Measurements from ENCODE around the gene ARHGAP23.

ARHGAP23 gene, protein sequence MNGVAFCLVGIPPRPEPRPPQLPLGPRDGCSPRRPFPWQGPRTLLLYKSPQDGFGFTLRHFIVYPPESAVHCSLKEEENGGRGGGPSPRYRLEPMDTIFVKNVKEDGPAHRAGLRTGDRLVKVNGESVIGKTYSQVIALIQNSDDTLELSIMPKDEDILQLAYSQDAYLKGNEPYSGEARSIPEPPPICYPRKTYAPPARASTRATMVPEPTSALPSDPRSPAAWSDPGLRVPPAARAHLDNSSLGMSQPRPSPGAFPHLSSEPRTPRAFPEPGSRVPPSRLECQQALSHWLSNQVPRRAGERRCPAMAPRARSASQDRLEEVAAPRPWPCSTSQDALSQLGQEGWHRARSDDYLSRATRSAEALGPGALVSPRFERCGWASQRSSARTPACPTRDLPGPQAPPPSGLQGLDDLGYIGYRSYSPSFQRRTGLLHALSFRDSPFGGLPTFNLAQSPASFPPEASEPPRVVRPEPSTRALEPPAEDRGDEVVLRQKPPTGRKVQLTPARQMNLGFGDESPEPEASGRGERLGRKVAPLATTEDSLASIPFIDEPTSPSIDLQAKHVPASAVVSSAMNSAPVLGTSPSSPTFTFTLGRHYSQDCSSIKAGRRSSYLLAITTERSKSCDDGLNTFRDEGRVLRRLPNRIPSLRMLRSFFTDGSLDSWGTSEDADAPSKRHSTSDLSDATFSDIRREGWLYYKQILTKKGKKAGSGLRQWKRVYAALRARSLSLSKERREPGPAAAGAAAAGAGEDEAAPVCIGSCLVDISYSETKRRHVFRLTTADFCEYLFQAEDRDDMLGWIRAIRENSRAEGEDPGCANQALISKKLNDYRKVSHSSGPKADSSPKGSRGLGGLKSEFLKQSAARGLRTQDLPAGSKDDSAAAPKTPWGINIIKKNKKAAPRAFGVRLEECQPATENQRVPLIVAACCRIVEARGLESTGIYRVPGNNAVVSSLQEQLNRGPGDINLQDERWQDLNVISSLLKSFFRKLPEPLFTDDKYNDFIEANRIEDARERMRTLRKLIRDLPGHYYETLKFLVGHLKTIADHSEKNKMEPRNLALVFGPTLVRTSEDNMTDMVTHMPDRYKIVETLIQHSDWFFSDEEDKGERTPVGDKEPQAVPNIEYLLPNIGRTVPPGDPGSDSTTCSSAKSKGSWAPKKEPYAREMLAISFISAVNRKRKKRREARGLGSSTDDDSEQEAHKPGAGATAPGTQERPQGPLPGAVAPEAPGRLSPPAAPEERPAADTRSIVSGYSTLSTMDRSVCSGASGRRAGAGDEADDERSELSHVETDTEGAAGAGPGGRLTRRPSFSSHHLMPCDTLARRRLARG (N-terminal part only)

DNA sequence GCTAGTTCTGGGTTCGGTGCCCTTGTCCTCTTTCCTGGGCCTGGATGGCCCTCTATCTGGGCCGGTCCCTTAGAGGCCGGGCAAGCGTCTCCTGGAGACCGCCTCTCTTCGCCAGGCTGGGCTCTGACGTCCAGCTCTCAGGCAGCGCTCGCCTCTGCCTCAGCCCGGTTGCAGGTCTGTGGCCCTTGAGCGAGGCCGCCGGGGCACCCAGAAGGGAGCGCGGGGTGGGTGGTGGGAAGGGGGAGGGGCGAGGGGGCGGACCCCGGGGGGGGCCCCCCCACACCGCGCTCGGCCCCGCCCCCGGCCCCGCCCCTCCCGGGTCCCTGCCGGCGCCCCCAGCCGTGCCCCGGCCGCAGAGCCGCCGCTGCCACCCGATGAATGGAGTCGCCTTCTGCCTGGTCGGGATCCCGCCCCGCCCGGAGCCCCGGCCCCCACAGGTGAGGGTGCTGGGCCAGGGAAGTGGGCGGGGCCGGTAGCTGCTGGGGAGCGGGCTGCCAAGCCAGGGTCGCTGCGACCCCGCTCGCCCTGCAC is at the start of gene ARHGAP23:
Gene ARHGAP23, plus strand, starts transcription at position 353 of the 531 bp plus-strand sequence. Its CDS starts 22 bp downstream, at position 375.
- peak; percentile 11 for DNase-seq (ENCODE audit: low read depth)

DNA sequence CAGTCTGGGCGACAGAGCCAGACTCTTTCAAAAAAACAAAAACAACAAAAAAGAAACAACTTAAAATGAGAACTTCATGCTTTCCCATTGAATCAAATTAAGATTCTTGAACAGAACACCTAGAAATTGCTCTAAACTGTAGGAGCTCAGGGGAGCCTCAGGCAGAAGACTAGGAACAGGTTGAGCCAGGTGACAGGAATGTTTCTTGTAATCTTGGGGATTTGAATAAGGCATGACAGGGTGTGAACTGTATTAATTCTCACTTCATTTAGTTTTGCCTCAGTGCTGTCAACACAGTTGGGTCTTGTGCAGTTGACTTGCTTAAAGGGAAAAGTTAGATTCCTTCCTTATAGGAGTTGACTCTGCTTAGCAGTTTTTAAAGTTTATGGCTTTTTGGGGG is 48.8 kb upstream of the ARHGAP23 start:
- DNase-seq (ENCODE audit: low read depth), result no peak

DNA sequence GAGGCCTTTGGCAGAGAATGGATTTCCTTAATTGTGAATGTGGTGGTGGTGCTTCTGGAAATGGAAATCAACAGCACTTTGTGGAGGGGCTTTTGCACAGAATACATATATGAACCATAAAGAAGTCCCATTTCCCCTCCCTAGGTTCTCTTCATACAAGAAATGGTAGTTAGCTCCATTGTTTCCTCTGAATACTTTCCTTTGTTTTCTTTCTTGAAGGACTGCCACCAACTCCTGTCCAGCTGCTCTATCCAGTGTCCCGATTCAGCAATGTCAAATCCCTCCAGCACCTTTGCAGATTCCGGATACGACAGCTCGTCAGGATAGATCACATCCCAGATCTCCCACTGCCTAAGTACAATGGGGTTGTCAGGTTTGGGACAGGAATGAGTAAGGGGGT is 33.2 kb upstream of the ARHGAP23 start:
- no peak for DNase-seq (ENCODE audit: low read depth)

DNA sequence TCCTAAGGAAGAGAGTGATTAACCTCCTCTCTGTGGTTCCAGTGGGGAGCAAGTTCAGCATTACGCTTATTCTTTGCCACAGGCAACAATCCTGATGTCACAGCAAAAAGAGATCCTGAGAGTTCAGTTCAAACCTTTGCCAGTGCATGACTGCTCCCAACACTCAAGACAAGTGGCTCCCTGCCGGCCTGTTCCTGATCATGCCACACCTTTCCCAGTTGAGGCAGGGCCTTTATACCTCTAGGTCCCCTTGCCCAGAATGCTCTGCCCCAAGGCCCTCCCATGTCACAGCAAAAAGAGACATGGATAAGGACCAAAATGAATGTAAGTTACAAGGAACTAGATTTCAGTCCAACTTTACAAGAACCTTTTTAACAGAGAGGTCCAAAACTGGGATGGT is 31.0 kb upstream of the ARHGAP23 start:
- DNase-seq (ENCODE audit: low read depth), result no peak

DNA sequence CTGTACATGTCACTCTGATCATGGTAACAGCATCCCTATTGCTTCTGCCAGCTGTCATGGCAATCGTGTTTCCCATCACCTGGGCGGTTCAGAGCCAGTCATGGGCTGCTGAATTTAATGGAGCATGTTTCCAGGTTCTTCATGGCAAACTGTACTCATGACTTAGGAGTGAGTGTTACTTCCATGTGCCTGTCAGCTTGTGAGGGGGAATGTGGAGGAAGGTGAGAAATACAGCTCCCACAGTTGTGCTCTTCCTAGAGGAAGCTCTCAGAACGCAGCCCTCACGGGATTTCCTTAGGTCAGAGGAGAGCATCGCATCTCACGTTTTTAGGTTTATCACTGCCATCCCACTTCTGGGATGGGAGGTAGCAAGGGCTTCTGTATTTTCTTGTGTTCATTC is 28.0 kb upstream of the ARHGAP23 start:
- DNase-seq (ENCODE audit: low read depth), result no peak

DNA sequence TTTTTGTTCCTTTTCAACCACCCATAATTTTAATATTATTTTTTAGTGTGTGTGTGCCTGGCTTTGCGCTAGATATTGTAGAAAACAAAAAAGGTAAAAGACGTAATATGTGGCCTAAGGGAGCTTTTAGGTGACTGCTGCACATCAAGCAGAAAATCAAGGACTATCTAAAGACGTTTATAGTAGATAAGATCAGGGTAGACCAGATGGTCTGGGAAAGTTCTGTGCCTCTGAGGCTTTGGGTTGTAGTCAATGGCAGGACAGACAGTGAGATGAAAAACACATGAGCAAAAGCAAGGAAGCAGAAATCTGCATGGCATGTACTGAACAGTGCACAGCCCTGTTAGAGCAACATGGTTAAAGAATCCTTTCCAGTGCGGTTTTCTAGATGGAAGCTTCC is 26.8 kb upstream of the ARHGAP23 start:
- no peak for DNase-seq (ENCODE audit: low read depth)

DNA sequence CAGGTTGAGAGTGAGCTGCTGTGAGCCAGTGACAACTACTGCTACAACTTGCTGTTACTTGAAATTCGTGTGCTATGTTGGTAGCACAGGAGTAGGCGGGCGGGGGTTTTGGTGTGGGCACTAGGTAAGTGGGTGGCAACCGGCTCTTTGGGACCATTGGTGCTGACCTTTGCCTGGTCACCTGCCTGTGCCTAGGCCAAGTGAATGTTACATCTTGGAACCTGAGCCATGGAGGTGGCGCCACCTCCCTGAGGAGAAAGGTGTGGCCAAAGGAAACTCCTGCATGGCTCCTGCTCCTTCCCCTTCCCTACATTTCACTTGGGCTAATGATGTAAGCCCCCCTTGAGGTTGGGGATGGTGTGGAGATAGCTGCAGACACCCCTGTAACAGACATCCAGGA is 25.4 kb upstream of the ARHGAP23 start:
- DNase-seq (ENCODE audit: low read depth), result no peak

DNA sequence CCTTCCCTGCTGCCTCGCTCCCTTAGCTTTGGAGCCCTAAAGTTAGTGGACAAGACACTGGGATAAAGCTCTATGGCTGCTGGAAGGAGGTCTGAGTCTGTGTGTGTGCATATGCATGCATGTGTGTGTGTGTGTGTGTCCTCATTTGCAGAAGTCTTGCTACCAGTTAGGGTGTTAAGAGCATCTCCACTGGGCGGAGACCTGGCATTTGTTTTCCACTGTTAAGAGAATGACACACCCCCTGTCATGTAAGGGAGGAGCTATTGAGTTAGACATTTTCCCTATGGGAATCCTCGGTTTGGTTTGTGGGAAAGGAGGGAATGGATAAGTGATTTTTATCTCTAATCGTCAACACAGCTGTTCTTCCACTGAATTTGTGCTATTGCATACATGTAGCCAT is 24.8 kb upstream of the ARHGAP23 start:
- DNase-seq (ENCODE audit: low read depth), result no peak

DNA sequence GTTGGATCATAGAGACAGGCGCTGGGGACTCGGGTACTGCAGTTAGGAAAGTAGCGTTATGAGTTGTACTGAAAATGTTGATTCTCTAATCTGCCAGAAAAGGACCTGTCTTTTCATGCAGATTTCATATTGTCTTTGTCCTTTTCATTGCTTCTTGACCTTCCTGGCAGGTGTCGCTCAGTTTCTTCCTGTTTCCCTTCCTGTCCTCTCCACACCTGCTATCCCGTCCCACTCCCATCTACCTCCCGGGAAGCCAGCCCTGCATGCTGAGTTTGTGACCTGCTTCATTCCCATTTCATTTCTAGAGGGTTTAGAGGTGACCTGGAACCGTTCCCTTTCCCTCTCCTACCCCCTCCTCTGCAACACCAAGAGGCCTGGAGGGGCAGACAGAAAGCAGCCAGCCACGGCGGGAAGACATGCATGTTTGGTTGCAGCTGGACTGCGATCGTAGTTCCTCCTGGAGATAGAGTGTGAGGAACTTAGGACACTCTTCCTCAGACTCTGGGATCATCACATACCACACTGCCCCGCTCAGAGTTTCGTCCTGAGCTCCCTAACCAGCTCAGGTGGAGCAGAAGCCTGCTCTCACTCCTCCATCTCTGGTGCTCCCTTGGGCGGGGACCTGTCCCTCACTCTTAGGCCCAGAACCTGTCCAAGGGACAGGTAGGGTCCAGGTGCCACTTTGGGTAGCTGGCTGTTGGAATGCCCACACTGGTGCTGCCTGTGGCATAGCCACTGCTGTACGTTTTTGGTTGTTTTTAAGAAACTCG is 23.9 kb upstream of the ARHGAP23 start:
- no peak for DNase-seq (ENCODE audit: low read depth)

DNA sequence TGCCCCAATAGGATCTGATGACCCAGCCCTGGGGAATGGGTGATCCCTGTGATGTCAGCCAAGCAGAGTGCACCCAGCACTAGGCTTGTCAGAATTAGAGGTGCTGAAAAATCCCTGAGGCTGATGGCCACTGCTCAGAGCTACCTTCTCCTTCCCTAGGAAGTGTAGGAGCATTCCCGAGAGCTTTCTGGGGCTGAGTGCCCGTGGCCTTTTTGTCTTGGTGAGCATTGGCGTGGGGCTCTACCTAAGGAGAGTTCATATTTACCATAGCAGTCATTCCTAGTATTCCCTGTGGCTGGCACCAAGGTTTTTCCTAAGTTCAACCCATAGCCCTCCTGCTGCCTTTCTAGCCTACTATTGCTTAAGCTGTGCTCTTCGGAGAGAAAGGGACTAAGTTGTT is 22.6 kb upstream of the ARHGAP23 start:
- DNase-seq (ENCODE audit: low read depth), result no peak

DNA sequence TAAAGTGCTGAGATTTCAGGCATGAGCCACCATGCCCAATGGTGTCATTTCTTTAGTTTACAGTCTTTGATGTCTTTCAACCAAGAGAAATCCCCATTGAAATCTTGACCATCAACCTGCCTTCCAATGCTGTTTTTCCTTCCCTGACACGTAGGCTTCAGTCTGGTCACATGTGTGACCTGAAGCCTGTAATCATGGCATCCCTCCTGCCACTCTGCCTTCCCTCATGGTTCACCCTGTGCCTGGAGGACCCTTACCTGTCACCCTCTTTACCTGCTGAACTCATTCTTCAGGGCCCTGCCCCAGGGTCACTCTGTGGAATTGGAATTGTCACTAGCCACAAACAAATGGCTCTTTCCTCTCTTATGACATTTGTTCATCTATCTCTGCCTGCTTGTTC is 18.1 kb upstream of the ARHGAP23 start:
- no peak for DNase-seq (ENCODE audit: low read depth)

DNA sequence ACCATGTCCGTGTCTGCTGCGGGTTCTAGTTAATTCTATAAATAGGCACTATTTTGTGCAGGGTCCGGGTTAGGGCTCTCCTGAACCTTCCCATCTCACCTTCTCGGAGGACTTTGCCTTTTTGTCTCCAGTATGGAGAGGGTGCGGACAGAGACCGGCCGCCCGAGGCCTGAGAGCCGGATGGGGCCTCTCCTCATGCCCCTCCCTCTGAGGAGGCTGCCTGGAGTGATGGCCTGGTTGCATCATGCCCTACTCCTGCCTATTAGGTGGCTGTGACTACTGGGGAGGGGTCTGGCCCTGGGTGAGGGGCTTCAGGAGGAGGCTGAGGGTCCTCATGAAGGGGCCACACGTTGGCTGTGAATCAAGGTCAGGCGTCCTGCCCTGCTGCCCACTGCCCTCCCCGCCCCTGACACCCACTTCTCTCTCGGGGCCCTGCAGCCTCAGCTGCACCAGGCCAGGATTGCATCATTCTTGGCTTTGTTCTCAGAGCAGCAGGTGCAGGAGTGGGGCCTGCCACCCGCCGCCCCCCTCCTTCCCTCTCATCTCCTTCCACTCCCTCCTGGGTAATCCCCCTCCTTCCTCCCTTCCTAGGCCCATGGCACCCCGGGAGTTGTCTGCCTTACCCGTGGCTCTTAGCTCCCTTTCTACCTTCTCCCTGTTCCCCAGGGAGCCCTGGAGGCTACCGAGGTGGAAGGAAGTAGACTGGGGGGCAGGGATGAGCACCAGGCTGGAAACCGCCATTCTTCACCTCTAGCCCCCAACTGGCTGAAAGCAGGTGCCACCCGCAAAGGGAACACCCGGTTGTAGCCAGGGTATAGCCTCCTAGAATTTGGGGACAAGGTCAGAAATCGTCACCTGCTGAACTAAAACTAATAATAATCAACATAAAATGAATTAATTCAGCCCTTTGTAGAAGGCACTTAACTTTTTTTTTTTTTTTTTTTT is 12.7 kb upstream of the ARHGAP23 start:
- no peak for DNase-seq (ENCODE audit: low read depth)

DNA sequence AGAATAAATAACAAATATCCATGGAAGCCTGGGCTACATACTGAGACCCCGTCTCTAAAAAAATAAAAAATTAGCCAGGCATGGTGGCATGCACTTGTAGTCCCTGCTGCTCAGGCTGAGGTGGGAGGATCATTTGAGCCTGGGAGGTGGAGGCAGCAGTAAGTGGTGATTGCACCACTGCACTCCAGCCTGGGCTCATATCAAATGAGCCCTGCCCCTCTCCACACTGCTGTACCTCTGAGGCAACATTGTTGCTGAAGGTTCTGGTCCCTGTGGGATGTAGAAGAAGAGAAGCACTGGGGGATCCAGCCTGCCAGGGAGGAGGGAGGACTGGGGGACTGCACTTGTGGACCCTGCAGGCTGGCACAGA is 11.4 kb upstream of the ARHGAP23 start:
- no peak for DNase-seq (ENCODE audit: low read depth)

DNA sequence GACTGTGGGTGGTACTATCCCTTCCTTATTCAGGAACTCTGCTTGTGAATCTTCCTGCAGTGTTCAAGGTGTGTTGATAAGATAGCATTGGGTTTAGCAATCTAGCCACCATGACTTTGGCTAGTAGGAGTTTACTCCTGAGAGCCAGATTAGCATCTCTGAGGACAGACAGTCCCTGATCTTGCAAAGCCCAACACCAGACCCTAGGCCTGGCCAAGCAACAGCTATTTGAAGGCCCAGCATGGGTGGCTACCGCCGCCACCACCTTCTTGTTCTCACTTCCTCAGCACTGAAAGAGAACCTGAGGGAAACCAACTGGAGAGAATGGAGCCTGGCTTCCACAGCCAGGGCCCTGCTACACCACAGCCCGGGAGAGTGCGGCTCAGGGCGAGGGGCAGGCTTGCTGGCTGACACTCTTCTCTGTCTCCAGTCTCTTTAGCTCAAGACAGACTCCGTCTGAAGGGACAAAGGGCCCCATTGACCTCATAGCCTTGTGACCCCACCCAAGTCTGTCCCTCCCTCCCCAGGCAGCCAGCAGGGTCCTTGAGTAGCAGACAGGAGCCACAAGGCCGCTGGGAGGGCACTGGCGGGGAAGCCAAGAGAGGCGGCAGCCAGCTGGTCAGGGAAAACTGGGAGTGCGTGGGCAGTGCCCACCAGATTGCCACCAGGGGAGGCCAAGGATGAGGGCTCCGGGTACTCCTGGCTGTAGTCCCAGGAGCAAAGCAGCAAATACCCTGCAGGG is 10.9 kb upstream of the ARHGAP23 start:
- DNase-seq (ENCODE audit: low read depth), result no peak

DNA sequence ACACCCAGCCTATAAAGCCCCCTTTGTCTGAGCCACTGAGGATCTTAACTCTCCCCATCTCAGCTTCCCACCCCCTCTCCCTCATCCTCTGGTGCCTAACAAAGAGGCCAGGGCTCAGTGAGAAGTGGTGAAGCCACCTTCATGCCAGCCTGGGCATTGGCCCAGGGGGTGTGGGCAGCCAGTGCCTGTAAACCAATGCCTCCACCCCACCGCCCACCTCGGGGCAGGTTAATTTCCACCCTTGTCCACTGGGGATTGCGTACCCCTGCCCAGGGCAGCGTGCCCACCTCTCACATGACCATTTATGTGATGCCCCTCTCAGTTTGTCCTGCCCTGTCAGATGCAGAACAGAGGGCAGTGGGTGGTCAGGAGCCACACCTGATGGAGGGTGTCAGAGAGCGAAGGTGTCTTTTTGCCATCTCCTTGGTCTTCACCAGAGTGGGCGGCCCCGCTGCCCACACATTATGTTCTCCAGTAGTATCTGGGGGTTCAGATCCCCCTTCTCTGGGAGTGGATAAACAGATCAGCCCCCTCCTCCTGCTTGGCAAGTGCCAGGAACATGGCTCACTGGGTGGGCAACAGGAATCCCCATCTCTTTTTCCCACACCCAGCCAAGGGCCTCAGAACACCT is 10.1 kb upstream of the ARHGAP23 start:
- no peak for DNase-seq (ENCODE audit: low read depth)

DNA sequence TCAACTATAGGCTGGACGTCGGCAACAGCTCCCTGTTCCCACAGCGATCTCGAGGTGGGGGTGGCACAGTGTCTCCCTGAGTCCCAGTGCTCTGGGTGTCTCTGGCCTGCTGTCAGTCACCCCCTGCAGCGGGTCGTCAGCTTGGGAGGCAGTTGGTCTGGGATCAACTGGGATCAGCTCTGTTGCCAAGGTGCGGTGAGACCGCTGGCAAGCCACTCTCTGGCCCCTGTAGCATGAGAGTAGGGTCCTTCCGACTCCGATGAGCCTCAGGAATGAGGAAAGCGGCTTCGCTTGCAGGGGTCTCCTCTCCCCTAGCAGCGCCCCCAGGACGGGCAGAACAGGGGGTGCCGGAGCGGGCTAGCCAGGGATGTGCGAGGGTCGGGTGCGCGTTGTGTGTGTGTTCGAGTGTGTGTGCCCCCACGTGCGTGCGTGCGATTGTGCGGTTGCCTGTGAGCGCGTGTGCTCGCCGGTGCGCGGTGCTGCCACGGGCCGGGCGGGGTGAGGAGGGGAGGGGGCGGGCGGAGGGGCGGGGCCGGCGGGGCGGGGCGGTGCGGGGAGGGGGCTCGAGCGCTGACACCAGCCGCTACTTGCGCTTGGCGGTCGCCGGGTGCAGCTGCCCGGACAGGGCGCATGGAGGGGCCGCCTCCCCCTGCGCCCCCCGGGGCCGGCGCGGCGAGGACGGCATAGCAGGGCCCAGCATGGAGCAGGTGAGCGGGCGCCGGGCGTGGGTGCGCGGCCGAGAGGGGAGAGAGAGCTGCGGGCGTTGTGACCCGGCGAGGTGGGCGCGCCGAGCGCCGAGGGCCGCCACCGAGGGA is 9.4 kb upstream of the ARHGAP23 start:
- DNase-seq (ENCODE audit: low read depth), result no peak

DNA sequence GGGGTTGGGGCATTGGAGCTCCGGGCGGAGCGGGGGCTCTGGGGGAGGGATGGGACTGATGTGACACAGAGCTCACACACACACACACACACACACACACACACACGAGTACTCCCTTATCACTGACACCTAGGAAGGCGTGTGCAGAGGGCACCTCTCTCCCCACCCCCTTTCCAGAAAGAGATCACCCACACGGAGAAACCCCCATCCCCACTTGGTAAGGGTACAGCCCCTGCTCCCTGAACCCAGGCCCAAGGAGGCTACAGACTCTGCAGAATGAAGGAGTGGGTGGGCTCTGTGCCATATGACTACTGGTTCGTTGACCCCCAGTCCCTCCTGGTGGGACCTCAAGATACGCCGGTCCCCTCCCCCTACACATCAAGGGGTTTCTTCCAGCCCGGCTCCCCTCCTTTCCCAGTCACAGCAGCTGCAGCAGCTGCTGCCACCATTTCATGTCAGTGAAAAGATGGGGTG is 8.7 kb upstream of the ARHGAP23 start:
- DNase-seq (ENCODE audit: low read depth), result no peak

DNA sequence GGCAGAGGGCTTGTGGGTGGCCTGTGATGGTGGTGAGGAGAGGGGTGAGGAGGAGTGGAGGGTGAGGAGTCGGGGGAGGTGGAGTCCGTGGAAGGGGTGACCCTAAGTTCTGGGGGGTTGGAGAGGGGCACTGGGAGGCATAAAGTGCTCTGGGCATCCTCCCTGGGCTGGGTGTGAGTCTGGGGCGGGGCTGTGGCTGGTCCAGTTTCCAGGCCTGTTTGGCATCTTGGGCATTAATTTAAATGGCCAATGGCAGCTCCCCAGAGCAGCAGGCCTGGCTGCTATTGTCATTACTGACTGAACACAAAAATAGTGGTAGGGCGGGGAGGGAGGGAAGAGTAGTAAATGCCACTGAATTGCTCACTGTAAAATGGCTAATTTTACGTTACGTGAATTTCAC is 7.7 kb upstream of the ARHGAP23 start:
- no peak for DNase-seq (ENCODE audit: low read depth)
